Endothelial cell of hepatic sinusoid (primary cell): ENCODE results near the gene ZNF526.

Experiments used
- in situ Hi-C: cut with HindIII; loops from 2 replicates; pipeline ENCODE4 v1.10.0; 2017; ENCODE audit warnings: low sequenced_read_pairs

Gene ZNF526

GRCh38 chr19:42275517-42275916 lies 55.4 kb downstream of the ZNF526 start:
- in situ Hi-C loops = no loop called here

GRCh38 chr19:42276284-42276683 lies 56.2 kb downstream of the ZNF526 start:
- in situ Hi-C loops = no loop called here

- in situ Hi-C loops = no loop called here
Observed at GRCh38 chr19:42276821-42277220, 56.7 kb downstream of the ZNF526 start.
